Esophagus muscularis mucosa (tissue), 4 donors: Measurements from ENCODE around the gene PIK3R3.

ENCODE experiments used
- CTCF ChIP-seq, 3 experiments: fragments of 200-600 bp in 2 of 3; fragments of 450-650 bp in 1 of 3; sonication (generic) in 2 of 3; IDR thresholded peaks; one replicate each; pipeline ENCODE4 v1.5.1; 2017 to 2019; ENCODE audit warnings: antibody characterized with exemption in 3 of 3, mild to moderate bottlenecking in 2 of 3, moderate library complexity in 1 of 3
- EP300 ChIP-seq: sonication (generic); formaldehyde crosslinking; IDR thresholded peaks from one replicate; pipeline ENCODE4 v1.6.1; 2017; ENCODE audit warnings: antibody characterized with exemption
- POLR2A ChIP-seq: fragments of 450-650 bp; IDR thresholded peaks from one replicate; pipeline ENCODE4 v1.6.1; 2017; ENCODE audit warnings: antibody characterized with exemption, moderate library complexity, mild to moderate bottlenecking, low read depth
- POLR2AphosphoS5 ChIP-seq, 2 donors: sonication (generic); formaldehyde crosslinking; IDR thresholded peaks; one replicate each; pipeline ENCODE4 v1.6.1; 2017; ENCODE audit warnings: antibody characterized with exemption in 2 of 2

GRCh38 chr1:46001081-46001785, 131.2 kb downstream of the PIK3R3 start:
- TF ChIP-seq CTCF (IDR thresholded peaks at IDR 0.05) (no peak), EP300 (no peak), POLR2AphosphoS5 (IDR thresholded peaks at IDR 0.05) (no peak), POLR2A (no peak)
